ENCODE data around the gene SFMBT1. TPM values are rescaled to one million over a fixed set of nuclear protein-coding genes. Genes with fewer than 3 reads are reported as not detected.

Gene SFMBT1
- total and polyA plus RNA-seq, 5 donors from 2014 or later = 13.1 to 31.4 (median 16.7) TPM

GRCh38 chr3:53005338-53005737, 40.5 kb downstream of the SFMBT1 start:
- H3K4me3 Mint-ChIP-seq = no peak overlapping the region
- H3K36me3 Mint-ChIP-seq = peaks cover 4% of the 10 kb centered on the region
- H3K9me3 ChIP-seq (ENCODE audit: control insufficient read depth in 2 of 2, low read length in 2 of 2) = no peaks in the 10 kb centered on the region
- H3K4me1 ChIP-seq (ENCODE audit: control insufficient read depth, insufficient read depth, low read length, poor library complexity, severe bottlenecking) = no peaks in the 10 kb centered on the region
- ATAC-seq (ENCODE audit: low read depth in 2 of 2) (no peak), DNase-seq (no peak)
- H3K36me3 ChIP-seq (ENCODE audit: control insufficient read depth, insufficient read depth, low read length) = no peaks in the 10 kb centered on the region
- H3K9me3 Mint-ChIP-seq = peaks cover 0 to 1% (median 0%) of the 10 kb centered on the region in 7 donors
- H3K27me3 Mint-ChIP-seq = no peaks in the 10 kb centered on the region
- no peaks in the 10 kb centered on the region for H3K27me3 ChIP-seq (ENCODE audit: control insufficient read depth, insufficient read depth, low read length)
- no peak overlapping the region for H3K27ac Mint-ChIP-seq
- no peak overlapping the region for H3K4me3 ChIP-seq (ENCODE audit: low read depth, low read length)
- H3K4me1 Mint-ChIP-seq = peaks cover 10 to 44% (median 28%) of the 10 kb centered on the region in 4 donors
- no peak overlapping the region for H3K27ac ChIP-seq (ENCODE audit: insufficient read depth, low read length, poor library complexity, severe bottlenecking)

DNA sequence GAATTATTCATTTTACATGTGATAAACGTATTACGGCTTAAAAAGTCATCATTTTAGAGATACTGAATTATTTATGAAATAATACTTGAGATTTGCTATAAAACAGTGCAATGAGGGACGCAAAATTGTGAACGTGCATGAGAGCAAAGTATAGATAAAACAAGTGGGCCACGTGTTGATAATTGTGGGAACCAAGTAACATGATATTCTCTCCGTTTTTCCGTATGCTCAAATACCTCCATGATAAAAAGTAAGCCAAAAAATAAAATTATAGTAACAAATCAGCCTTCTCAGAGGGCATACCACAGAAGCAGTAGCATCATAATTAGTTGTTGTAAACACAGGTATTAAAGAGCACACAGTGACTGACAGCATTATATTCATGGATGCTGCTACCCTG, 42.6 kb downstream of the SFMBT1 start:
- Mint-ChIP-seq H3K4me3 (no peak overlapping the region), H3K9me3 (peaks cover 0 to 1% (median 0%) of the 10 kb centered on the region in 7 donors), H3K27ac (peak overlapping the region in 1 of 3 donors; percentile 22), H3K27me3 (no peaks in the 10 kb centered on the region), H3K4me1 (peaks cover 0 to 29% (median 19%) of the 10 kb centered on the region in 4 donors), H3K36me3 (peaks cover 7% of the 10 kb centered on the region)
- Histone ChIP-seq H3K27ac (ENCODE audit: insufficient read depth, low read length, poor library complexity, severe bottlenecking) (no peak overlapping the region), H3K36me3 (ENCODE audit: control insufficient read depth, insufficient read depth, low read length) (no peaks in the 10 kb centered on the region), H3K27me3 (ENCODE audit: control insufficient read depth, insufficient read depth, low read length) (no peaks in the 10 kb centered on the region), H3K4me3 (ENCODE audit: low read depth, low read length) (no peak overlapping the region), H3K9me3 (ENCODE audit: control insufficient read depth in 2 of 2, low read length in 2 of 2) (no peaks in the 10 kb centered on the region), H3K4me1 (ENCODE audit: control insufficient read depth, insufficient read depth, low read length, poor library complexity, severe bottlenecking) (no peaks in the 10 kb centered on the region)
- DNase-seq = no peak
- ATAC-seq (ENCODE audit: low read depth in 2 of 2) = no peak

- no peak overlapping the region for H3K27ac ChIP-seq (ENCODE audit: insufficient read depth, low read length, poor library complexity, severe bottlenecking)
- no peak overlapping the region for H3K27ac Mint-ChIP-seq
- ATAC-seq (ENCODE audit: low read depth in 2 of 2) (no peak), DNase-seq (no peak)
- peaks cover 0 to 1% (median 0%) of the 10 kb centered on the region in 7 donors for H3K9me3 Mint-ChIP-seq
- peaks cover 0 to 10% (median 8%) of the 10 kb centered on the region in 4 donors for H3K4me1 Mint-ChIP-seq
- H3K4me1 ChIP-seq (ENCODE audit: control insufficient read depth, insufficient read depth, low read length, poor library complexity, severe bottlenecking) = no peaks in the 10 kb centered on the region
- no peak overlapping the region for H3K4me3 Mint-ChIP-seq
- no peaks in the 10 kb centered on the region for H3K27me3 Mint-ChIP-seq
- H3K27me3 ChIP-seq (ENCODE audit: control insufficient read depth, insufficient read depth, low read length) = no peaks in the 10 kb centered on the region
- peaks cover 16% of the 10 kb centered on the region for H3K36me3 Mint-ChIP-seq
- H3K9me3 ChIP-seq (ENCODE audit: control insufficient read depth in 2 of 2, low read length in 2 of 2) = no peaks in the 10 kb centered on the region
- H3K4me3 ChIP-seq (ENCODE audit: low read depth, low read length) = no peak overlapping the region
- H3K36me3 ChIP-seq (ENCODE audit: control insufficient read depth, insufficient read depth, low read length) = no peaks in the 10 kb centered on the region
Measured at GRCh38 chr3:52998771-52999513, 46.9 kb downstream of the SFMBT1 start.

GRCh38 chr3:52990637-52991036, 55.2 kb downstream of the SFMBT1 start:
- Histone ChIP-seq H3K4me1 (ENCODE audit: control insufficient read depth, insufficient read depth, low read length, poor library complexity, severe bottlenecking) (no peaks in the 10 kb centered on the region), H3K27ac (ENCODE audit: insufficient read depth, low read length, poor library complexity, severe bottlenecking) (no peak overlapping the region), H3K9me3 (ENCODE audit: control insufficient read depth in 2 of 2, low read length in 2 of 2) (no peaks in the 10 kb centered on the region), H3K27me3 (ENCODE audit: control insufficient read depth, insufficient read depth, low read length) (no peaks in the 10 kb centered on the region), H3K36me3 (ENCODE audit: control insufficient read depth, insufficient read depth, low read length) (no peaks in the 10 kb centered on the region), H3K4me3 (ENCODE audit: low read depth, low read length) (no peak overlapping the region)
- H3K9me3 Mint-ChIP-seq = no peaks in the 10 kb centered on the region
- no peak overlapping the region for H3K4me3 Mint-ChIP-seq
- H3K27ac Mint-ChIP-seq = peak overlapping the region in 1 of 3 donors; percentile 0
- DNase-seq (no peak), ATAC-seq (ENCODE audit: low read depth in 2 of 2) (no peak)
- peaks cover 6% of the 10 kb centered on the region for H3K27me3 Mint-ChIP-seq
- peaks cover 5% of the 10 kb centered on the region for H3K36me3 Mint-ChIP-seq
- H3K4me1 Mint-ChIP-seq = peaks cover 19 to 47% (median 36%) of the 10 kb centered on the region in 4 donors

DNA sequence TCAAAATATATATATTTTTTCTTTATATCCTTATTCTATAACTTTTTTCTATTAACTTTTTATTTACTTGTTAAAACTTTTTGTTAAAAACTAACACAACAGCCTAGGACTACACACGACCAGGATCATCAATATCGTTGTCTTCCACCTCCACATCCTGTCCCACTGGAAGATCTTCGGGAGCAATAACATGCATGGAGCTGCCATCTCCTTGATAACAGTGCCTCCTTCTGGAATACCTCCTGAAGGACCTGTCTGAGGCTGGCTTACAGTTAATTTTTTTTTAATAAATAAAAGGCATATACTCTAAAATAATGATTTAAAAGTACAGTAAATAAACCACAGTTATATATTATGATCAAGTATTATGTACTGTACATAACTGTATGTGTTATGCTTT, 58.9 kb downstream of the SFMBT1 start:
- Histone ChIP-seq H3K9me3 (ENCODE audit: control insufficient read depth in 2 of 2, low read length in 2 of 2) (no peaks in the 10 kb centered on the region), H3K27me3 (ENCODE audit: control insufficient read depth, insufficient read depth, low read length) (no peaks in the 10 kb centered on the region), H3K4me1 (ENCODE audit: control insufficient read depth, insufficient read depth, low read length, poor library complexity, severe bottlenecking) (peaks cover 19% of the 10 kb centered on the region), H3K36me3 (ENCODE audit: control insufficient read depth, insufficient read depth, low read length) (no peaks in the 10 kb centered on the region), H3K4me3 (ENCODE audit: low read depth, low read length) (no peak overlapping the region), H3K27ac (ENCODE audit: insufficient read depth, low read length, poor library complexity, severe bottlenecking) (no peak overlapping the region)
- peaks cover 6% of the 10 kb centered on the region for H3K27me3 Mint-ChIP-seq
- H3K27ac Mint-ChIP-seq = peak overlapping the region in 1 of 3 donors; percentile 31
- H3K4me3 Mint-ChIP-seq = no peak overlapping the region
- H3K36me3 Mint-ChIP-seq = no peaks in the 10 kb centered on the region
- DNase-seq (no peak), ATAC-seq (ENCODE audit: low read depth in 2 of 2) (no peak)
- H3K4me1 Mint-ChIP-seq = peaks cover 26 to 51% (median 44%) of the 10 kb centered on the region in 4 donors
- no peaks in the 10 kb centered on the region for H3K9me3 Mint-ChIP-seq

DNA sequence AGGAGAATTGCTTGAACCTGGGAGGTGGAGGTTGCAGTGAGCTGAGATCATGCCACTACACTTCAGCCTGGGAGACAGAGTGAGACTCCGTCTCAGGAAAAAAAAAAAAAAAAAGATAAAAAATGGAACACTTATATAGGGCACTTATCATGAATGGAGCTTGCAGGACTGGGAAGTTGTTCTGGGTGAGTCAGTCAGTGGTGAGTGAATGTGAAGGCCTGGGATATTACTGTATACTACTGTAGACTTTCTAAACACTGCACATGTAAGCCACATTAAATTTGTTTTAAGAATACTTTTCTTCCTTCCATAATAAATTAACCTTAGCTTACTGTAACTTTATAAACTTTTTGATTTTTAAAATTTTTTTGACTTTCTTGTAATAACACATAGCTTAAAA, 59.8 kb downstream of the SFMBT1 start:
- no peak overlapping the region for H3K4me3 Mint-ChIP-seq
- H3K36me3 Mint-ChIP-seq = no peaks in the 10 kb centered on the region
- H3K4me1 Mint-ChIP-seq = peaks cover 23 to 46% (median 41%) of the 10 kb centered on the region in 4 donors
- H3K9me3 Mint-ChIP-seq = no peaks in the 10 kb centered on the region
- DNase-seq (no peak), ATAC-seq (ENCODE audit: low read depth in 2 of 2) (no peak)
- no peak overlapping the region for H3K4me3 ChIP-seq (ENCODE audit: low read depth, low read length)
- H3K9me3 ChIP-seq (ENCODE audit: control insufficient read depth in 2 of 2, low read length in 2 of 2) = no peaks in the 10 kb centered on the region
- H3K27ac Mint-ChIP-seq = no peak overlapping the region
- H3K27me3 Mint-ChIP-seq = peaks cover 6% of the 10 kb centered on the region
- H3K27ac ChIP-seq (ENCODE audit: insufficient read depth, low read length, poor library complexity, severe bottlenecking) = no peak overlapping the region
- no peaks in the 10 kb centered on the region for H3K36me3 ChIP-seq (ENCODE audit: control insufficient read depth, insufficient read depth, low read length)
- peaks cover 19% of the 10 kb centered on the region for H3K4me1 ChIP-seq (ENCODE audit: control insufficient read depth, insufficient read depth, low read length, poor library complexity, severe bottlenecking)
- no peaks in the 10 kb centered on the region for H3K27me3 ChIP-seq (ENCODE audit: control insufficient read depth, insufficient read depth, low read length)

DNA sequence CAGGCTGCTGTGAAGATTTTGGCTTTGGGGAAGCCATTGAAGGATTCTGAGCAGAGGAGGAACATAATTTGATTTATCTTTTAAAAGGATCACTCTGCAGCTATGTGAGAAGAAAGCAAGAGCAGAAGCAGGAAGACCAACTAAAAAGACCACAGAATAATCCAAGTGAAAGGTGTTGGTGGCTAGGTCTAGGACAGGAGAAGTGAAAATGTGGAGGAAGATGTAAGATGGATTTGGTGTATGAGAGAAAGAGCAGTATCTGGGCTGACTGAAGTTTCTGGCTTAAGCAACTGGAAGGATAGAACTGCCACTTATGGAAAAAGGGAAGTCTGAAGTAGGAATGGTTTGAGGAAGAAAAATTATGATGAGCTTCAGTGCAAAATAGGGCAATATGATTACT, 62.0 kb downstream of the SFMBT1 start:
- Histone ChIP-seq H3K27me3 (ENCODE audit: control insufficient read depth, insufficient read depth, low read length) (no peaks in the 10 kb centered on the region), H3K27ac (ENCODE audit: insufficient read depth, low read length, poor library complexity, severe bottlenecking) (peak overlapping the region; percentile 57), H3K4me3 (ENCODE audit: low read depth, low read length) (peak overlapping the region; percentile 65), H3K4me1 (ENCODE audit: control insufficient read depth, insufficient read depth, low read length, poor library complexity, severe bottlenecking) (peaks cover 19% of the 10 kb centered on the region), H3K36me3 (ENCODE audit: control insufficient read depth, insufficient read depth, low read length) (no peaks in the 10 kb centered on the region), H3K9me3 (ENCODE audit: control insufficient read depth in 2 of 2, low read length in 2 of 2) (no peaks in the 10 kb centered on the region)
- no peaks in the 10 kb centered on the region for H3K36me3 Mint-ChIP-seq
- H3K9me3 Mint-ChIP-seq = peaks cover 0 to 1% (median 0%) of the 10 kb centered on the region in 7 donors
- DNase-seq (no peak), ATAC-seq (ENCODE audit: low read depth in 2 of 2) (peak in 1 of 2 donors; percentile 8)
- no peaks in the 10 kb centered on the region for H3K27me3 Mint-ChIP-seq
- H3K4me3 Mint-ChIP-seq = peak overlapping the region; percentile 3 to 58 (median 28)
- H3K27ac Mint-ChIP-seq = peak overlapping the region; percentile 88 to 95 (median 89)
- peaks cover 18 to 40% (median 28%) of the 10 kb centered on the region in 4 donors for H3K4me1 Mint-ChIP-seq

Measured in CD4-positive, CD25-positive, alpha-beta regulatory T cell (primary cell).